ENCODE data around the gene NEAT1. TPM values are rescaled to one million over a fixed set of nuclear protein-coding genes. Genes with fewer than 3 reads are reported as not detected.

NEAT1 gene
- total RNA-seq, 6 experiments from 2014 or later: 202 to 1,225 (median 767) TPM

DNA sequence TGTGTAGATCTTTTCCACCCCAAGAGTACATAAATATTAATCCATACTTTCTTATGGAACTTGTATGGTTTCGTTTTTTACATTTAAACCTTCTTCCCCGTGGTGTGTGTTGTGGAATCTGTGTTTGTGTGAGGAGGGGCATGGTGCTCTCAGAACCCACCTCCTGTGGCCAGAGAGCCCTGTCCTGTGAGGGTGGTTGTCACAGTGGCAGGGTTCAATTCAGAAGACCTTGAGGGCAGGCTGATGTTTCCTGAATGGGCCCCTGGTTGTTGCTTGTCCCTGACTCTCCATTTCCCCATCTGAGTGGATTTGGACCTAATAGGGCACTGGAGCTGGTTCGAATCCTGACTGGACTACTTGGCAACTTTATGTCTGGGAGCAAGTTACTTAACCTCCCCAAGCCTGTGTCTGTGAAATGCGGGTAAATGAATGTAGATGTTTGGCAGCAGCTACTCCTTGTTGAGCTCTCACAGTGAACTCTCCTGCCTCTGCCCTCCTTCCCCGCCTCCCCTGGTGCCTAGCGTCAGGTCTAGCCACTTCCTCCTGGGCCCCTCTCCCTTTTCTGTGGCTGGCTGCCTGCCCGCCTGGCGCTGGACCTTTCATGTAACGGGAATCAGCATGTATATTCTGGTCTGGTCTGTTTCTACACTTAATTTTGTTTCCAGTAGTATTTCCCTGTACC lies 7.3 kb downstream of the NEAT1 start:
- intact Hi-C loops (cut with DNase I): no loop called here
- Histone ChIP-seq H3K4me3 (peak overlapping the region in 2 of 3 donors; percentile 6 to 14), H3K27ac (peak overlapping the region; percentile 71 to 100 (median 97)), H3K4me1 (peaks cover 0 to 16% (median 11%) of the 10 kb centered on the region in 4 donors), H3K36me3 (peaks cover 0 to 14% (median 4%) of the 10 kb centered on the region in 4 donors), H3K27me3 (no peaks in the 10 kb centered on the region), H3K9me3 (no peaks in the 10 kb centered on the region)
- DNase-seq: peak; percentile 83 to 89 (median 85)
- peak; percentile 81 for TF ChIP-seq POLR2A (IDR thresholded peaks at IDR 0.05)
- TF ChIP-seq, protein P1, sequence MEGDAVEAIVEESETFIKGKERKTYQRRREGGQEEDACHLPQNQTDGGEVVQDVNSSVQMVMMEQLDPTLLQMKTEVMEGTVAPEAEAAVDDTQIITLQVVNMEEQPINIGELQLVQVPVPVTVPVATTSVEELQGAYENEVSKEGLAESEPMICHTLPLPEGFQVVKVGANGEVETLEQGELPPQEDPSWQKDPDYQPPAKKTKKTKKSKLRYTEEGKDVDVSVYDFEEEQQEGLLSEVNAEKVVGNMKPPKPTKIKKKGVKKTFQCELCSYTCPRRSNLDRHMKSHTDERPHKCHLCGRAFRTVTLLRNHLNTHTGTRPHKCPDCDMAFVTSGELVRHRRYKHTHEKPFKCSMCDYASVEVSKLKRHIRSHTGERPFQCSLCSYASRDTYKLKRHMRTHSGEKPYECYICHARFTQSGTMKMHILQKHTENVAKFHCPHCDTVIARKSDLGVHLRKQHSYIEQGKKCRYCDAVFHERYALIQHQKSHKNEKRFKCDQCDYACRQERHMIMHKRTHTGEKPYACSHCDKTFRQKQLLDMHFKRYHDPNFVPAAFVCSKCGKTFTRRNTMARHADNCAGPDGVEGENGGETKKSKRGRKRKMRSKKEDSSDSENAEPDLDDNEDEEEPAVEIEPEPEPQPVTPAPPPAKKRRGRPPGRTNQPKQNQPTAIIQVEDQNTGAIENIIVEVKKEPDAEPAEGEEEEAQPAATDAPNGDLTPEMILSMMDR (IDR thresholded peaks at IDR 0.05): no peak
- peak; percentile 5 to 41 (median 21) for ATAC-seq
- under 1% methylated on average over 8 of the region's 9 CpGs for WGBS (ENCODE audit: insufficient coverage, low coverage, low lambda C conversion rate, missing lambda C conversion rate)

DNA sequence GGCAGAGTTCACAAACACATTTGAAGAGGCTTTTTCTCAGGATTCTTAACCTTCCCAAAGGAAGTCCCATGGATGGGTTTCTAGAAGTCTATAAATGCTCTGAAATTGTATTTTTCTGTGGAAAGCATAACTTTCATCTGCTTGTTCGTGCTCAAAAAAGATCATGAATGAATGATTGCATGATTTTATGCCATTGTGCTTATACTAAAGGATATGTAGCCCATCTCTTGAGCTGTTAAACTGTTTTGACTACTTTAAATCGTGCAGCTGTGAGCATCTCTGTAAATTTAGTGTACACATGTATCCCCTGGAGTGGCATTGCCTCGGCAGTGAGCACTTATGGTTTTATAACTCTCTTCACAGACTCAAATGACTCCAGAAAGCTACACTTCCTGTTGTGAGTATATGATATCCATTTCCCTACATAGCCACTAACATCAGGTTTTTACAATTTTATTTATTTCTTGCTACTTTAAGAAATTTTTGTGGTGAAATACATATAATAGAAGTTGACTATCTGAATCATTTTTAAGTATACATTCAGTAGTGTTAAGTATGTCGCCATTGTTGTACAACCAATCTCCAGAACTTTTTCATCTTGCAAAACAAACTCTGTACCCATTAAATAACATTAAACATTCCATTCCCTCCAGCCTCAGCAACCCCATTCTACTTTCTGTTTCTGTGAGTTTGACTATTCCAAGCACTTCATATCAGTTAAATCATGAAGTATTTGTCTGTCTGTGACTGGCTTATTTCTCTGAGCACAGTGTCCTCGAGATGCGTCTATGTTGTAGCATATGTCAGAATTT lies 8.0 kb downstream of the NEAT1 start:
- DNase-seq (peak; percentile 15 to 37 (median 17)), ATAC-seq (no peak)
- no peaks in the 10 kb centered on the region for H3K9me3 ChIP-seq
- H3K27me3 ChIP-seq: no peaks in the 10 kb centered on the region
- intact Hi-C loops (cut with DNase I): no loop called here
- H3K4me1 ChIP-seq: peaks cover 0 to 16% (median 11%) of the 10 kb centered on the region in 4 donors
- peaks cover 0 to 19% (median 8%) of the 10 kb centered on the region in 4 donors for H3K36me3 ChIP-seq
- WGBS (ENCODE audit: insufficient coverage, low coverage, low lambda C conversion rate, missing lambda C conversion rate): 8% methylated on average over 6 of the region's 6 CpGs
- peak overlapping the region in 2 of 3 donors; percentile 6 to 14 for H3K4me3 ChIP-seq
- TF ChIP-seq POLR2A (IDR thresholded peaks at IDR 0.05): no peak
- TF ChIP-seq, protein P1 (IDR thresholded peaks at IDR 0.05): no peak
- H3K27ac ChIP-seq: peak overlapping the region; percentile 71 to 100 (median 97)

DNA sequence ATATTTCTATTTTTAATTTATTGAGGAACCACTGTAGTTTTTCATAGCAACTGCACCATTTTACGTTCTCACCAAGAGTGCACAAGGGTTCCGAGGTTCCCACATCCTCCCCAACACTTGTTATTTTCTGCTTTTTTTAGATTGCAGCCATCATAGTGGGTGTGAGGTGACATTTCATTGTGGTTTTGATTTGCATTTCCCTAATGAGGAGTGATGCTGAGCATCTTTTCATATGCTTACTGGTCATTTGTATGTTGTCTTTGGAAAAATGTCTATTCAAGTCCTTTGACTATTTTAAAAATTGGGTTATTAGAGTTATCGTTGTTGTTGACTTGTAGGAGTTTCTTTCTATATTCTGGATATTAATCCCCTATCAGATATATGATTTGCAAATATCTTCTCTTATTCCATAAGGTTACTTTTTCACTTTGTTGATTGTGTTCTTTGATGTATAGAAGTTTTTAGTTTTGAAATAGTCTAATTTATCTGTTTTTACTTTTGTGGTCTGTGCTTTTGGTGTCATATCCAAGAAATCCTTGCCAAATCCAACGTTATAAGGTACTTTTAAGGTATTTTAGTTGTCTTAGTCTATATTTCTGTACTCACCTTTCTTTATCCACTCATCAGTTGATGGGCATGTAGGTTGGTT lies 9.0 kb downstream of the NEAT1 start:
- ATAC-seq: no peak
- peaks cover 0 to 23% (median 11%) of the 10 kb centered on the region in 4 donors for H3K36me3 ChIP-seq
- DNase-seq: peak in 1 of 3 donors; percentile 19
- H3K27me3 ChIP-seq: no peaks in the 10 kb centered on the region
- H3K27ac ChIP-seq: peak overlapping the region; percentile 71 to 100 (median 97)
- TF ChIP-seq, protein P1 (IDR thresholded peaks at IDR 0.05): no peak
- peak; percentile 16 for TF ChIP-seq POLR2A (IDR thresholded peaks at IDR 0.05)
- intact Hi-C loops (cut with DNase I): no loop called here
- peak overlapping the region in 1 of 3 donors; percentile 1 for H3K4me3 ChIP-seq
- WGBS (ENCODE audit: insufficient coverage, low coverage, low lambda C conversion rate, missing lambda C conversion rate): 8% methylated on average over 4 of the region's 4 CpGs
- peaks cover 0 to 23% (median 11%) of the 10 kb centered on the region in 4 donors for H3K4me1 ChIP-seq
- H3K9me3 ChIP-seq: no peaks in the 10 kb centered on the region

DNA sequence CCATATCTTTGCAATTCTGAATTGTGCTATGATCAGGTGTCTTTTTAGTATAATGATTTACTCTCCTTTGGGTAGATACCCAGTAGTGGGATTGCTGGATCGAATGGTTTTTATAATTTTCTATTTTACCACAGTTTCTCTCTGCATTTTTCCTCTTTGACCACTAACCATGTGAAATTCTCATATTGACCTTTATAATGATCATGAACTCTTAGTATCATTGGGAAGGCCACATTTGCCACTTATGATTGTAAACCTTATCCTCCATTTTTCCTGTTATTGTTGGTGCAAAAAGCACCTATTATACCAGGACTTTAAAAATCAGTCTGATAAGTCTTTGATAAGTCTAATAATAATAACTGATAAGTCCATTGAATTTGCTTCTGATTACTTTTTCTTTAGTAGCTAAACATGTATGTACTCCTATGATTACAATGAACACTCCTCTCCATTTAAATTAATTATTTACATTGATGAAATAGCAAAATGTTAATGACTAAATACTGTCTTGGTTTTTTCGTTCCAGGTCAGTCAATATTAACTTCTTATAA lies 9.6 kb downstream of the NEAT1 start:
- WGBS (ENCODE audit: insufficient coverage, low coverage, low lambda C conversion rate, missing lambda C conversion rate): 23% methylated on average over 2 of the region's 2 CpGs
- ATAC-seq (no peak), DNase-seq (no peak)
- TF ChIP-seq, protein P1 (IDR thresholded peaks at IDR 0.05): no peak
- no peak for TF ChIP-seq POLR2A (IDR thresholded peaks at IDR 0.05)
- Histone ChIP-seq H3K27me3 (no peaks in the 10 kb centered on the region), H3K27ac (peak overlapping the region; percentile 29 to 100 (median 71)), H3K9me3 (no peaks in the 10 kb centered on the region), H3K36me3 (peaks cover 0 to 24% (median 11%) of the 10 kb centered on the region in 4 donors), H3K4me3 (no peak overlapping the region), H3K4me1 (peaks cover 0 to 26% (median 11%) of the 10 kb centered on the region in 4 donors)
- intact Hi-C loops (cut with DNase I): no loop called here
